HG03439 (cell line): Measurements from ENCODE around the gene MACROD2.
A peak's percentile ranks its signal among the peaks of the same experiment; 100 is the strongest.

ENCODE experiments used
- ATAC-seq: cut with Tn5 transposase; IDR thresholded peaks from one replicate; pipeline ENCODE4 v1.9.1; 2021; ENCODE audit warnings: mild to moderate bottlenecking, moderate library complexity; ENCODE audit not compliant: unreplicated experiment

The MACROD2 gene

DNA sequence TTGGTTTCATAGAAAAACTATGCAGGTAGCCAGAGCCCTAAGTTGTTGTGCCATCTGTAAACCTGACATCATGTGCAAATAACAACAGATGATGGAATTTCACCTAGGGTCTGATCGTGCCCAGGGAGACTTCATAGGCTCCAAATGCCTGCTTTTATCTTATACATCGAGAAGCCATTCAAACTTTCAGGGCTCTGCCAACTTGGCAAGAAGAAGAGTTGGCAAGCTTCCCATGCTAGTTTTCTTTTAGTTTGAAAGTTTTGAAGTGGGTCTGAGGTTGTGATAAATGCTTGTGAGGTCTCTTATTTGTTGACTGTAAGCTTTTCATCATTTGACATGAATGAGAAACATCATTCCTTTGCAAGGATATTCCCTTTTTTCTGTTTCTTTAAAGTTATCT lies 517.5 kb downstream of the MACROD2 start:
- ATAC-seq, result no peak

DNA sequence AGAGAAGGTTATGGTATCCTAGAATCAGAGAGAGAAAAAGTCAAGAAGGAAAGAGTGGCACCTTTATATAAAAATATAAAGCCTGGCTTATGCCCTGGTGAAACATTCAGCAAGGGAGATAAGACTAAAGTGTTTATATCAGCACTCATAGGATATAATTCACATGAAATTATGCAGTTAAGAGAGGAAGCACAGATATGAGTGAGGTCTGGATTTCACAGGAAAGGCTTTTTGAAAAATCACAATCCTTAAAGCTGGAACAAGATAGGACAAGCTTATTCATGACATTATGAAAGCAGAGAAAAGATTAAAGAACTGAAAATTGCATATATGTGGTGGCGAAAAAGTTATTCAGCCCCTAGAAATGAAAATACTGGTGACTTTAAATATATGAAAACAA lies 523.3 kb downstream of the MACROD2 start:
- no peak for ATAC-seq

DNA sequence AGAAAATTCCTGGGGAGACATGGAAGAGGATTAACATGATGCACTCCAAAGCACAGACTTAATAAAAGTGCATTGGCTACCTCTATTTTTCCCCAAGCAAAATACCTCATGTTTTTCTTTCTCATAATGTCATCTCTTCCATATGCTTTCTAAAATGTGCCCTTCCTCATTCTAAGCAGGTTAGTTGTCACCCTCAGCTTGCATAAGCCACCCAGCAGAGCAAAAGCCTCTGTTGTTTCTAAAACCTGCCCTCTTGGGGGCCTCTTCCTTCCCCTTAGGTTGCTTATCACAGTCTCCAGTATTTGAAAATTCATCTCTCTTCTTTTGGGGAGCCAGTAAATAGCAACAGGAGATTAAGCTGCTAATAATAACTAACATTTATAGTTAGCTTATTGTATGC lies 525.7 kb downstream of the MACROD2 start:
- no peak for ATAC-seq

DNA sequence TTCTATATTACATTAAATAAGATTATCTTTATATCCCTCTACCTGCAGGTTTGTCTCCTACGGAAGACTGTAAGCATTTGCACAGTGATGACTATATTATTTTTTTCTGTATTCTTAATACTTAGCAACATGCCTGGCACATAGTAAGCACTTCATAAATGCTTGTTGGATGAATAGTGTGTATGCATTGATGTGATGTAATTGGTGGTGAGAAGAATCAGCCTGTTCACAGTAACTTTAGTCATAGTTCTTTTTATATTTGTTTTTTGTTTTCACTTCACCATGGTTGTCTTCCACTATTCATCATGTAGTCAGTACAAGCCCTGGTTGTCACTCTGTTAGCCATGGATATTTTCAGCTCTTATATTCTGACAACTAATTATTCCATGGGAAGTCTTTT lies 526.1 kb downstream of the MACROD2 start:
- no peak for ATAC-seq

DNA sequence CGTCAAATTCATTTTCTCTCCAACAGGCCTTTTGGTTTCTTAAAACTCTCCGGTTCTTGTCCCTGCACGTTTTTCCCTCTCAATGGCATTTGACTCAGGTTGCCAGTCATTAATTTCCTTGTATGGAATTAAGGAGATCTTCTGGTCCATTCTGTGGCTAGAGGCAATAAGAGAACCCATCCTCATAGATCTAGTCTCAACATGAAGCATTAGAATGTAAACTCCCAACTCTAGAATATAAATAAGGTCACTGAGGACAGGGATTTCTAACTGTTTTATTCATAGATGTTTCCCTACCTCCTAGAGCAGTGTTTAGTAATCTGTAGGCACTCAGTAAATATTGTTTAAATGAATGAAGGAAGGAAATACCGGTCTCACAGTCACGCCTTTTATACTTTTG lies 527.3 kb downstream of the MACROD2 start:
- no peak for ATAC-seq

DNA sequence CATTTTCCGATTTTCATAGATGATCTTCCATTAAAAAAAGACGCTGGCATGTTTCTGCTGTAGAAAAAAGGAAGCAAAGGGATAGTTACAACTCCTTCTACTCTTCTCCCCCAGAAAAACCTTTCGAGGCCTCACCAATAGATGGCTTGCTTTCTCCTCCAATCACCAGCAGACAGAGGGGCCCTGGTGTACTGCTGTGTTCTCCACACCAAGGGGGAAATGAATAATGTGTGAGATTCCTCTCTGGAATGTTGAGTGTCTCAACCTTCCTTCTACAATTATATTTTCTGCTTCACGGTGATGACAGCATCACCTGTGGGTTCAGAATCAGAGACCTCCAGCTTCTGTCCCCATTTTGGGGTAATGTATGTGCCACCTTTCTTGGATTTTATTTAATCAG lies 527.8 kb downstream of the MACROD2 start:
- ATAC-seq, result no peak

DNA sequence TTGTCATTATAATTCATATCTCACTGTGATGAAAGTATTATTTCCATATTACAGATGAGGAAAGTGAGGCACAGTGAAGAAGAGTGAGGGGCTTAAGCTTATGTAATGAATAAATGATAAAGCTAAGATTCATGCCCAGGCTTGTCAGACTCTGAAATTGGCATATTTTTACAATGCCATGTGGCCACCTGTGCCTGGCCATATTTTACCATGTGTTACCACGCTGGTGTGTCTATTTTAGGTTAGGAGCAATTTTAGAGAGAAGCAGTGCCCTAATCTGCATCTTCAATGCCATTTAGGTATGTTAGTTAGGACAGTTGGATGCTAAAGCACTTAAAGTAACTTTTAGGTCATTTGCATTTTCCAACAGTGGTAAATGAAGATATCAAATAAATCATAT lies 530.1 kb downstream of the MACROD2 start:
- ATAC-seq, result no peak

DNA sequence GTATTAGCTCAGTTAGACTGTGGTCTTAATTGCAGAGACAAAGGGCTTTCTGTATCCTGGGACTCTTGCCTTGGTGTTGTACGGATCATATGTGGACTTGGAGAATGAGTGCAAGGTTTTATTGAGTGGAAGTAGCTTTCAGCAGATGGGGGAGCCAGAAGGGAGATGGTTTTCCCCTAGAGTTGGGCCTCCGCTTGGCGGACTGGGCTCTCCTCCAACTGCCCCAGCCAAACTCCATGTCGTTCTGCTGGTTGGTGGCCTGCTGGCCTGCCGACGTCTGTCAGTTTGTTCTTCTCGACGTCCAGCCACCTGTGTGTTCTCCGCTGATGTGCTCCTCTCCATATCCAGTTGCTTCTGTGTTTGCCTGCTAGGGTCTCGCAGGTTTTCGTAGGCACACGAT lies 531.6 kb downstream of the MACROD2 start:
- no peak for ATAC-seq

GRCh38 chr20:14531786-14532185 lies 536.5 kb downstream of the MACROD2 start:
- ATAC-seq, result no peak

- no peak for ATAC-seq
Observed at GRCh38 chr20:14536738-14537137, 541.4 kb downstream of the MACROD2 start.

- peak; percentile 74 for ATAC-seq
Observed at GRCh38 chr20:14538433-14538832, 543.1 kb downstream of the MACROD2 start.

DNA sequence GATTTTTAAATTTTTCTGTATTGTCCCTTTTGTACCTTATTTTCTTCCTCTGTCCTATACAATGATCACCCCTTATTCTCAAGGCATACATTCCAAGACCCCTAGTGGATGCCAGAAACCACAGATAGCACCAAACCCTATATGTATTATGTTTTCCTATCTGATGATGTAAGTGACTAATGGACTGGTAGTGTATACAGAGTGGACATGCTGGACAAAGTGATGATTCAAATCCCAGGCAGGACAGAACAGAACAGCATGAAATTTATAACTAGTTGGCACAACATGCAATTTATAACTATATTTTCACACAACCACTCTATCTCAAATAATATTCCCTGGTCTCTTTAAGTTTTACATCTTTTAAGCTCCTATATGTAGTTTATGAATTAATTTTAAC lies 547.7 kb downstream of the MACROD2 start:
- ATAC-seq, result no peak

DNA sequence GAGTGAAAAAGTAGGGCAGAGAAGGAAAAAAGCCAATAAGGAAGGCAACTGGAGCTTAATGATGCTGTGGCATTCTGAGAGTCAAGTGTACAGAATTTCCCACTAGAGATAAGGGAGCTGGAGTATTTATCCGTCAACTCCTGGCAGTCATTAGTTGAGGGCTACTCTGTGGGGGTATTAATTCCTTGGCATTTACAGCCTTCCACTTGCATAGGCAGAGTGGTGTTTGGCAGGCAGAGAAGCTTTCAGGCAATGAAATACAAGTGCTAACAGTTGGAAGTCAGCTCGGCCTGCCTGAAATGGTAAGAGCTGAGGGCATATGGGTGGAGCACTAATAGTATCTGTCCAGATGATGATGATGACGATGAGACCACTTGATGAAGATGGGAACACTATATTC lies 549.4 kb downstream of the MACROD2 start:
- ATAC-seq, result no peak

DNA sequence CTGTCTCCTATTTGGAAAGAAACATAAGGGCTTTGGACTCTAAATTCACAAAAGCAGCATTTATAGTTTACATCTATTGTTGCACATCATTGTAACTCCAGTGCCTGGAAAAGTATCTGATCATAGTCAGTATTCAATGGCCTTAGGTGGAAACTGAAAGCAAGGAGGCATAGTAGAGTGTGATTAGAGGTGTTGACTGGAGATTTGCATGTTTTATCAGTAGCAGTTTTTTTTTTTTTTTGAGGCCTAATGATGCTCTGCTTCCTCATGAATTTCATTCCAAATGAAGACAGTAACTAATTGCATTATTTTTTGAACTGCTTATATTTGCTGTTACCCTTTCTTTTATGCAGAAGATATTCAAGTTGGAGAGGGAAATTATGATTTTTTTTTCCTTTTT lies 555.3 kb downstream of the MACROD2 start:
- ATAC-seq, result no peak

- ATAC-seq, result no peak
Observed at GRCh38 chr20:14553774-14554534, 558.6 kb downstream of the MACROD2 start.

DNA sequence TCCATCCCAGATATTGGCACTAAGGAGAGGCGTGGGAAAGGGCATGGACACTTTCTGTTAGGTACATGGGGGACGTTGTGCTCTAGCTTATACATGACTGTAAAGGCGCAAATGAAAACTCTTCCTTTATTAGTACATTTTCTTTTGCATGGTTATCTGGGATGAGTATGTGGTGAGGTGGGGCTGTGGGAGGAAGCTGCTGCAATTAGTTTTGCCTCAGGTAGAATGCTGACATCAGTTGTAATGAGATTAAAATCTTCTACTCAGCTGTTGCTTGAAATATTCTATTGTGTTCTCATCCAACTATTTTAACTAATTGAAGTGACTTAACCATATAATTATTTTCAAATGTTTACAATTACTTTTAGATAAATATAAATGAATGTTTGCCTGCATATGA lies 560.4 kb downstream of the MACROD2 start:
- ATAC-seq, result no peak

DNA sequence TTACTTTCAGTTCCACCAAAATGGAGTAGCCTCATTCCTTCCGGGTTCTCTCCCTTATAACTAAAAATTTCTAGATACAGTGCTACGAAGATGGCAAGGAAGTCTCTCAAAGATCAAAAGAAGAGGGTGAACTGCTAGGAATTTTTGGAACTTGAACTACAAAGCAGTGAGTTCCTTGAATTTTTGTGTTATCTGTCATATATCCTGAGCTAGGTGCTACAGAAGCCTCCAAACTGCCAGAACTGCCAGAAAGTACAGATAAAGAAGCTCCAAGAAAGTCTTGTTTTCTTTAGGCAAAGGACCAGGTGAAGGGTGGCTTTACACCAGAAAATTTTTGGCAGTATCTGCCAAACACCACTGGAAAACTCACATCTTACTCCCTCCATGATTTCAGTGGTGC lies 560.9 kb downstream of the MACROD2 start:
- ATAC-seq, result no peak

DNA sequence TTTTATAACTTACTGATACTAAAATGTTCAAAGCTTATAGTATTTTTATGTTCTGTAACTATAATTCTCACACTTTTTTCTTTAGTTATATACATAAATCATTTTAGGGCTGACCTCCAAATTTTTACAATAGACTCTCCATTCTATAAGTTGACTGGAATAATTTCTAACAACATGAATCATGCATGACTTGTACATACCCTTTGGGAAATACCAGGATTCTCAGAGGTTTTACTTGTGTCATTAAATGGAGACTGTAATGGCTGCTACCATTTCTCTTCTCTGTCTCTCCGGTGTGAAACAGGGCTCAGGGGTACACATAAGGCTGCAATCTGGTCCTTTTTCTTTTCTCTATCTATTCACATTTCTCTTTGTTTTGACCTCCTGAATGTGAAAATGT lies 564.3 kb downstream of the MACROD2 start:
- no peak for ATAC-seq

DNA sequence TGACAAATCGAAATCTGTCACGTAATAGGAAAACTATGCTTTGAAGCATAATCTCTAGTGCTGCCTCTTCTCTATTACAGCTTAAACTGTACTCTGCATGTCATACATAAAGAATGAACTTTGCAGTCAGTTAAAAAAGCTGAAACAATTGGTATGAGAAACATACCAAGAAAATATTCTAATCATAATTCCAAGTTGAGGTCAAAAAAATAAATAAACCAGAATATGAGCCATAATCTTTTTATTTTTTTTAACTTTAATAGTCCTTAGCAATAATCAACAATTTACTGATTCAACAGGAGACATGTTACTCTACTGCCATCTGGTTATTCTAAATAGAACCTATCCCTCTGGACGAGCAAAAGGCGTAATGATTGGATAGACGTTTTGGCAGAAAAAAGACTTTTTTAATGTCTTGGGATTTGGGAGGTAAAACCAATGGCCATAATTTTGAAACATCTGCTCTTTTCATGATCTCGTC lies 566.5 kb downstream of the MACROD2 start:
- no peak for ATAC-seq

DNA sequence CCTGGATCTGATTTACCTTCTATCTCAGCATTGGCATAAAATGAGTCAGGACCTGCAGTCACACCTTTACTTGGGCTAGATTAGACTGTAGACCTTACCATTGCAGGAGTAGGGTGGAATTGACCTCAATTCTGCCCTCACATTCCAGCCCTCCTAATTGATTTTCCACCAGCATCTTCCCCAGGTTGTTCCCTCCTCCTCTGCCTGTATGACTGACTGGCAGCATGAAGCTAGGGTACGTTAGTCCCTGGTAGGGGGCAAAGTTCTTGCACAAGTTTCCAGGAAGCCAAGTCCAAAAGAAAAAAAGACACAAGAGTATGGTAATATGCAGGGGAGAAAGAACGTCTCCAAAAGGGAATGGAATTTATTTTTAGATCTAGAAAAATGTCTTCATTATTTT lies 567.7 kb downstream of the MACROD2 start:
- no peak for ATAC-seq

GRCh38 chr20:14566505-14566904 lies 571.2 kb downstream of the MACROD2 start:
- ATAC-seq, result no peak

GRCh38 chr20:14568225-14568624 lies 572.9 kb downstream of the MACROD2 start:
- no peak for ATAC-seq

- no peak for ATAC-seq
Observed at GRCh38 chr20:14568701-14569100, 573.4 kb downstream of the MACROD2 start.
